Measurements from ENCODE around the gene FHIT. TPM values are rescaled to one million over a fixed set of nuclear protein-coding genes. Genes with fewer than 3 reads are reported as not detected.

FHIT gene
- total RNA-seq, 1 donor from 2014 or later = 1.3 TPM

DNA sequence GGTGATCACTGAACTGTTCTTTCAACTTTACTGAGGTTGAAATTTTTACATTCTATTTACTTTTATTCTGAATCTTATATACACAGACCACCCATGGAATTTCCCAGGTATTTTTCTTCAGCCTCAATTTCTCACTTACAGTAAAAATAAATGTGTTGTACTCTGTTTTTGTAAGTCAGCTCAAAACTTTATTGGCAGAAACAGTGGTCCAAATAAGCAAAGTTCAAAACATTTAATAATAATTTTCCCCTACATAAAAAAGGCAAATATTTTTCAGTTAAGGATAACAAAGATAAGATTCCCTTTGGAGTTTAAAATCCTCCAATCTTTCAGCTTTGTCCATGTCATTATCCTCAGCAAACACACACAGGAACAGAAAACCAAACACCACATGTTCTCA, 738.0 kb downstream of the FHIT start:
- no peak for DNase-seq (ENCODE audit: low read depth, low spot score)

DNA sequence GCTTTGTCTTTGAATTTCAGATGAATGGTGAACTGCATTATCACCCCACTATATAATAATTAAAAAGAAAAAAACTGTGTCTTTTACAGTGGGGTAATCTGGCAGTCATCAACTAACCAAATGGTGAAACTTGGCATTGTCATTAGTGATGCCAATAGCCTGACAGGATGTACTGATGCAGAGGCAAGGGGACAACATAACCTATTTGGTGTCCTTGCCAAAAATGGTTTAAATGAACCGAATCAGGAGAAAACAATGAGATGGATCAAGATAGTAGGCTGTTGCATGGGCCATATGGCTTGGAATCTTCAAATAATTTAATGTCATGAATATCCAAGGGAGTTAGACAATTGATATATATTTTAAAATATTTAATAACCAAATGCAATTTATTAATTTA, 738.7 kb downstream of the FHIT start:
- DNase-seq (ENCODE audit: low read depth, low spot score) = no peak

DNA sequence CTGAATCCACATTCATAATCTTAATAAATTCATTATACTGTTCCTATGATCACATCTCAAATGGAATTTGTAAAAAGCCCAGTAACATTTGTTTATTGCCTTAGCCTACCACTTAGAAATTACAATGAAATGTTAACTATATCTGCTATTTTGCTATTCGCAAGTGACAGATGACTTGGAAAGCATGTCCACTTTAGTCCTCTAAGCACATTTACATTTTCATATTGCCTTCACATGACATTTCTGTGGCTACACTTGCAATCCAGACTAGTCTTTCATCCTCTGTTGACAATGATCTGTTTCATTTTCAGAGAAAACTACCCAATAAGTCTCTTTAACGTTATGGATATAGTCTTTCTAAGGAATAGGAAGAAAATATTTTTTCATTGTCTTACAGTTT, 741.8 kb downstream of the FHIT start:
- no peak for DNase-seq (ENCODE audit: low read depth, low spot score)

DNA sequence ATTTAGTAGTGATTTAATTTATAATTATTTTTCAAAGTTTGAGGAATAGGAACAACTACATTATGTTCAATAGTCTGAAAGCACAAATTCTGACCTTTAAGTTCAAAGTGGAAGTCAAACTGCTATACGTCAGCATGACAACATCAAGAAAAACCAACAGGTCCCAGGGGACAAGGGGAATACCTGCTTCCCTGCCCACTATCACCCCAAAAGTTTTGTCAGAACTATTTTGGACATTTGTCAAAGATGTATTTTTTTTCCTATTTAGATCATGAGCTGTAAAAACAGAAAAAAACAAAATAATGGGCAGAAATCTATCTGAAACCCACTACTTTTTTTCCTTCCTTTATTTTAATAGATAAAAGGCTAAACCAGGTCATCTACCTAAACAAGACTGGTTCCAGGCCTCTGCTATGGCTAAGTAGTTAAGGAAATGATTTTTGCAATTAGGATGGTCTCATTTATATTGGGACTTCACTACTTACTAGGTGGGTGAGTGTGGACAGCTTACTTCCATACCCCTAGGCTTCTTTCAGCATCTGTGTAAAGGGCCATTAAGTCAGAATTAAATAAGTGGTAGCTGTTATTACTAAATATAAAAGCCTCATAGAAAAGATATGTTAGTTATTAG, 746.3 kb downstream of the FHIT start:
- DNase-seq (ENCODE audit: low read depth, low spot score) = no peak

DNA sequence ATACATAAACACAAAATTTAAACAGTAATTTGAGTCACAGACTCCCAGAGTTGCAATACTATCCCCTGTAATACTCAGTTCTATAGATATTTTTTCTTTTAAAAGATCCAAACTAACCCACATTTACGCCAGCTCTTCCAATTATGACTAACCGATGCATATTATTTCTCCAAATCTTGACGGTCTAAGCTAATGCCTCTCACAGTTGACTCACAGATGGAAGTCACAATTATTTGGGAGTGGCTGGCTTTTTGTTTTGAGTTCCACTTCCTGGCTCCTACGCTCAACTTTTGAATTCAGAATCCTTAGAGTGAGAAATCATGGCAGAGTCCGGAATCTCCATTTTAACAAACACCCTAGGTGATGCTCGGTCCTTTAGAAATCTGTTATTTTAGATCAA, 749.9 kb downstream of the FHIT start:
- no peak for DNase-seq (ENCODE audit: low read depth, low spot score)

DNA sequence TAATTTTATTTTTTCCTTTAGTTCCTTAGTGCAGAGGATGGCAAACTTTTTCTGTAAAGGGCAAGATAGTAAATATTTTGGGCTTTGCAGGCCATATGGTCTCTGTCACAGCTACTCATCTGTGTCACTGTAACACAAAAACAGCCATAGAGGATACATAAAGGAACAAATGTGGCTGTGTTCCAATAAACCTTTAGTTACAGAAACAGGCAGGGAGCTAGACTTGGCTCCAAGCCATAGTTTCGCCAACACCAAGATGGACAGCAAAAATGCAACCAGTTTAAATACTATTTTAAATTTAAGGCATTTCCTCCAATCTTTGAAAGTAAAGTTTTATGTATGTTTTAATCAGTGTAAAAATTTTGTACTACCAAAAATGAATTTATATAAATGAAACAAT, 753.4 kb downstream of the FHIT start:
- DNase-seq (ENCODE audit: low read depth, low spot score) = no peak

DNA sequence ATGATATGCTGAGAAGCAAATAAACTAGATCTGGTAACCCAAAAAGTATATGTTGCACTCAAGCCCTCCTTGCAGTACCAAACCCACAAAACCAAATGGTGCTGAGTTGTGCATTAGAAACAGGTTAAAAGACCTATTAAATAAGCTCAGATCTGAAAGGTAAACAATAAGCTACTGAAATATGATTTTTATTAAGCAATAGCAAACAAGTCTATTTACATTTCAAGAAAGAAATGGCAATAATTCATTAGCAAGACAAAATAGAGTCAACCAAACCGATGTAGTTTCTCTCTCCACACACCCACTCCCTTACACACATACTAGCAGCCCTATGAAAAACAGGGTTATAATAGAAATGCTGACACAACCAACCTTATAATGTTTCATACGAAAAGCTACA, 760.3 kb downstream of the FHIT start:
- no peak for DNase-seq (ENCODE audit: low read depth, low spot score)

DNA sequence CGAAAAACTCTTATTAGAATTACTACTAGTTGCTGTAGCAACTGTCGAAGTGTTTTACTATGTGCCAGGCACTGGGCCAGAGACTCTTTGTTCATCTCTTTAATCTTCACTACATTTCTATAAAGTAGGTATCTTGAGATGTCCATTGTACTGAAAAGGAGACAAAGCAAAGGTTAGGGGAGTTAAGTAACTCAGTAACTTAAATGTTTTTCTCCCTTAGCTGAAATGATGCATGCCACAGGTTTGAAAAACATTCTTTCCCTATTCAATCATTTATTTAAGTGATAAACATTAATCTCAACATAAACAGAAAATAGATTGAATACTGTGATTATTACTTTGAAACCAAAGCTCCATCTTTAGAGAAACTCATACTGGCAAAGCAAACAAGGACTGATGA, 776.2 kb downstream of the FHIT start:
- DNase-seq (ENCODE audit: low read depth, low spot score) = no peak

DNA sequence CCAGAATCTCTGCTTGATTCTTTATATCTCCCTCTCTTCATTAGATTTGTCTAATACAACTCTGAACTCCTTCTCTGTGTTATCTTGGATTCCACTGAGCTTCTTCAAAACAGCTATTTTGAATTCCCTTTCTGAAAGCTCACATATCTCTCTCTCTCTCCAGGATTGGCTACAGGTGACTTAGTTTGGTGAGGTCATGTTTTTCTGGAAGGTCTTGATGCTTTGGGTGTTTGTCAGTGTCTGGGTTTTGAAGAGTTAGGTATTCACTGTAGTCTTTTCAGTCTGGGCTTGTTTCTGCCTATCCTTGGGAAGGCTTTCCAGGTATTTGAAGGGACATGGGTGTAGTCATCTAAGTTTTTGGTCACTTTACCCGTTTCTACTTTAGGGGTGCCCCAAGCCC, 781.8 kb downstream of the FHIT start:
- no peak for DNase-seq (ENCODE audit: low read depth, low spot score)

DNA sequence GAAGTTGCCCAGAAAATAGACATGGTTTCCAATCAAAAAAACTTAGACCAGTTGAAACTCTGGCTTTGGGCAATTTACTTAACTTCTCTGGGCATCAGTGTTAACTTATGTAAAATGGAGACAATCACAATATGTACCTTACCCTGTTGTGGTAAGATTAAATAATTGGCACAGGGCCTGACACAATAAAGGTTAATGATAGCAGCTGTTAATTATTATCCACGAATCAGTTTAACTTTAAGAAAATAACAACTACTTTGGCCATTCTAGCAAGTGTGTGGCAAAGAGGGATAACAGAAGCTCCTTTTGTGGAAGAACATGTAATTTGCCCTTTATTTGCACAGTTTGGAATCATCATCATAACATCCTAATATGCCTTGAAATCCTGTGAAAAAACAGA, 787.6 kb downstream of the FHIT start:
- no peak for DNase-seq (ENCODE audit: low read depth, low spot score)

DNA sequence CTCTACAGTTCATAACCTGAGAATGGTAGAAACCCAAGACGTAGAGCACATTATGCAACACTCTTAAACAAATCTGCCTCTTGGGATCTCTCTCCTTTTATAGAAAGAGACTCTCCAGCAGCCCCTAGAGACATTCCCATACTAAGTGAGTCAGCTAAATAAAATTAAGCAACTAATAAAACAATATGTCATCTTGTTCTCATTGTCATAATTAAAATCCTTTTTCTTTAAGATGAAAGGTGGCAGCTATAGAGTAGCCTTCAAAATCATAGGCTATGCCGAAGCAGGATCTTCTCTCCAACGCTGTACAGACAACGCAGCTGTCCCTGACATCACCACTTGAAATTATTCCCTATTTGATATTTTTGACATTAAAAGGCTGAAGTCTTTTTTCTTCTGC, 790.0 kb downstream of the FHIT start:
- no peak for DNase-seq (ENCODE audit: low read depth, low spot score)

DNA sequence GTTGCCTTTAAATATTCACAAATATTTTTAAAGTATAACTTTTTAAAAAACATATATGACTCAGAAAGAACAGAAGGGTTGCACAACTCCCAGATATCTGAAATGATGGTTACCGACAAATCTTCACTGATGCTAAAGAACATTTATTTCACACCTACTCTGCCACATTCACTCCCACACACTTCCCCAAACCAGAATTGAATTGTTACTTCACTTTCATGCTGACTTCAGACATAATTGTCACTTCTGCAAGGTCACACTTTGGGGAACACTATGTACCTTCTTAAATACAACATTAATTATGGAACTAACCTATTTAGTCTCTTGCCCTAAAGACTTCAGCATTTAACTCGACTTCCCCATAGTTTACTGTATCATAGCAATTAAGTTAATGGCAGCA, 795.1 kb downstream of the FHIT start:
- DNase-seq (ENCODE audit: low read depth, low spot score) = no peak

DNA sequence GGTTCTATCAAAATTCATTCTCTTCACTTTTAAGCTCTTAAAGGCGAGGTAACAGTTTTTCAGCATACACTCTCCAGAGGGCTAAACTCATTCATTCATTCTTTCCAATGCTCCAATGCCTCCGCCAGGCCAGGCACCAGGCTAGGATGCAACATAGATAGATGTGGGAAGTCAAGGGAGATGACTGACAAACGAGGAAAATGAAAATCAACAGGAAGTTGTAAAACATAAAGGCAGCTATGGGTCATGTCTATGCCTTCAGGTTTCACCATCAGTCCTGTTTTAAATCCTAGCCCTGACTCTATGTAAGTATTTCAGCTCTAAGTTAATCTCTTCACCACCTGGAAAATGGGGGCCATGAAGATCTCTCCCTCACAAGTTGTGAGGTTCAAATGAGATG, 797.9 kb downstream of the FHIT start:
- DNase-seq (ENCODE audit: low read depth, low spot score) = no peak

DNA sequence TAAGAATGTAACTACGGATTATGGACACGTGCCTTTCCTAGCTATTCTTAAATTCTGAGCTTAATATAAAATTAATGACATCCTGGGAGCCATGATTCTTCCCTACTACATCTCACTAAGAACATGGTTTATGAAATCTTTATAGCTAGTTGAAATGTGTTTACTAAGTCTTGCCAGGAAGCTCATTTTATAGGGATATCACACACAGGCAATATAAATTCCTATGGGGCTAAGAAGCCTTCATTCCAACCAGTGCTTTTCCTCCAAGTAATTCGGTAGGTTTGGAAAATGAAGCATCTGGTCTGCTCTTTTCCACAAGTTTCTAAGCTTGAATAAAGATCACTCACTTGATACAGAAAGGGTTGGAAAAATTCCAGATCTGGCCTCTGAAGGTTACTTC, 802.6 kb downstream of the FHIT start:
- DNase-seq (ENCODE audit: low read depth, low spot score) = no peak

DNA sequence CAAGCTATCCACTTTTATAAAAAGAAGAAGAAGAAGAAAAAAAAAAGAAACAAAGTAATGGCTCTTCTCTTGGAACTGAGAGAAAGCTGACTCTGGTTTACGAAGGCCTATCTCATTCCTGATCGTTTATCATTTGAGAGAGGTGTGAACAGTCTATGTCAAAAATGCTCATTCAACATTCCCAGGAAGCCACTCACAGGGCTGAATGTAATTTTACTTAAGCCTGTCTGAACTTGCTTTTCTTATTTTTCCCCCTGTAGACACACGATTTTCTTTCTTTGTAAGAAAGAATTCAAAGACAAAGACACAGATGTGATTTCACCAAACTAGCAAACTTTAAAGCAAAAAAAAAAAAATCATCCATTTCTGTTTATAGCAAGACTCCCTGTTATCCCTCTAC, 805.8 kb downstream of the FHIT start:
- no peak for DNase-seq (ENCODE audit: low read depth, low spot score)

DNA sequence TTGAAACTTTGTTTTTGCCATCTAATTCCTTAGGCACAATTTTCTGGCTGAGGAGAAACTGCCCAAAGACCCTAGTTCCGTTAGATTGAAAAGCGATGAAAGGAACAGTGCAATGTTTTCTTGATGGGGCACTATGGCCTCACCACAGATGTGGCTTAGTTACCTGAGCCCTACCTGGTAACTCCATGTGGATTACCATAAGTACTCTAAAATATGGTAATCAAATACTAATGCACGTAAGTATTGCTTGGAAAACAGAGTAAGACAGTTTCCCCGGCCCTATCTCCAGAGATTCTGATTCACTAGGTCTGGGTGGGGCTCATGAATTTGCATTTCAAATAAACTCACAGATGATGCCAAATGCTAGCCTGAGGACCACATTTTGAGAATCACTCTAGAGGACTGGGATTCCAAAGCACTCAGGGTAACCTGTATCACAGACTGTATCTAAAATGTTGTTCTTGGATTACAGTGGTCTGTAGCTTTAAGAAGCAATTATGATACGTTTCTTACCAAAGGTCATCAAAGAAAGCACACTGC, 806.3 kb downstream of the FHIT start:
- no peak for DNase-seq (ENCODE audit: low read depth, low spot score)

DNA sequence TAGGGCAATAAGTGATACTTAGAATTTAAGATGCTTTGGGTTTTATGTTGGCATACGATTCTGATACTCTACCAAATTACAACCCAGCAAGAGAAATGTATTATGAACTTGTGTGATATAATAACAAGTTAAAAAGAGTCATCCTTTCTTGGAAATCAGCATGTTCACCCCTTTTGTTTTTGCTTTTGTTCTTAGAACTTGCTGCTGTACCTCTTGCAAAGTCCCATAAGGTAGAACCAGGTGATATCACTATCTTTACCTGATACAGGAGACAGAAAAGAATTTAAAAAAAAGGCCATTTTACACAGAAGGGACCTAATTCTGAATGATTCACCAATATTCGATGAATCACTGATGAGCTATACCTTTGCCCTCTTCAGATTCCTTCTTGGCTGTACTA, 810.4 kb downstream of the FHIT start:
- DNase-seq (ENCODE audit: low read depth, low spot score) = no peak

DNA sequence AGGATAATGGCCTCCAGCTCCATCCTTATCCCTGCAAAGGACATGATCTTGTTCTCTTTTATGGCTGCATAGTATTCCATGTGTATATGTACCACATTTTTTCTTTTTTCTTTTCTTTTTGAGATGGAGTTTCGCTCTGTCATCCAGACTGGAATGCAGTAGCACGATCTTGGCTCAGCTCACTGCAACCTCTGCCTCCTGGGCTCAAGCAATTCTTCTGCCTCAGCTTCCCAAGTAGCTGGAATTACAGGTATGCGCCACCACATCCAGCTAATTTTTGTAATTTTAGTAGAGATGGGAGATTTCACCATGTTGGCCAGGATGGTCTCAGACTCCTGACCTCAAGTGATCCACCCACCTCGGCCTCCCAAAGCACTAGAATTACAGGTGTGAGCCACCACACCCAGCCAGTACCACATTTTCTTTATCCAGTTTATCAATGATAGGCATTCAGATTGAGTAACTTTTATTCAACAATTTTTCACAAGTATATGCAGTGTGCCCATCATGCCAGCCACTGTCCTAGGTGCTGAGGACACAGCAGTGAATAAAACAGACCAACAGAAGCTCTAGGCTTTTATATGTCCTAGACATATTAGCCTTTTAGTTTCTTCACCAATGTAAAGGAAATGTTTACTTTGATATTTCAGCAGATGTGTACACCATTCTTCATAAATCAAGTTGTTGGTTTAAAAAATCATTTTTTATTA, 815.2 kb downstream of the FHIT start:
- no peak for DNase-seq (ENCODE audit: low read depth, low spot score)

DNA sequence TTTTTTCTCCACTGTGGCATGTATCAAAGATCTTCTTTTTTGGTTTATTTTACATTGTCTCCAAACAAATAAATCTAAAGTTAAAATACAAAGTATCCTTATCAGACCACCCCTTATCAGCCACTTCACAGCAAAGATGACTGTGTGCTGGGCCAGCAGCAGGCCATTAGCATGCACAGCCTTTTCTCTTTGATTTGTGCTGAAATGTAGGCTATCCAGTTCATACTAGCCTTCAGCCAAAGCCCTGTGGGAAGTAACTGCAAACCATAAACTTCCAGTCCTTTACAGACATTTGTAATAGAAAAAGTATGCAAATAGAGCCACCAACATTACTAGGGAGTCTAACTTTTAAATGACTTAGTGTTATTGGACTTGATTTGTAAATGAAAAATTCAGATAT, 816.3 kb downstream of the FHIT start:
- no peak for DNase-seq (ENCODE audit: low read depth, low spot score)

DNA sequence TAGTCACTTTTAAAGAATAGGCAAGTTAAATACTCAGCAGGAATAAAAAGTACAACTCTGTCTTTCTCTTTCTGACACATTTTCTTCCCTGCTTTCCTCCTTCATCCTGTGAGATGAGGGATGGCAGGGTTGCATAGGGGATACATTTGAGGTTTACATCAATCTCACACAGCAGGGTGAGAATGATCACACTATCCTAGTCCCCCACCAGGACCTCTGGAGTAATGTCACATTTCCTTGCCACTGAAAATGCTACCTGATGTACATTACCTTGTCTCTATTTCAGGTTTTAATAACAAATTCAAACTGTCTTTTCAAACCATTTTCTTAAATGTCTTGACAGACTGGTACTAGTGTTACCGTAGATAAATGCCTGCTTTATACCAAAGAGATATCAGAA, 816.9 kb downstream of the FHIT start:
- no peak for DNase-seq (ENCODE audit: low read depth, low spot score)

DNA sequence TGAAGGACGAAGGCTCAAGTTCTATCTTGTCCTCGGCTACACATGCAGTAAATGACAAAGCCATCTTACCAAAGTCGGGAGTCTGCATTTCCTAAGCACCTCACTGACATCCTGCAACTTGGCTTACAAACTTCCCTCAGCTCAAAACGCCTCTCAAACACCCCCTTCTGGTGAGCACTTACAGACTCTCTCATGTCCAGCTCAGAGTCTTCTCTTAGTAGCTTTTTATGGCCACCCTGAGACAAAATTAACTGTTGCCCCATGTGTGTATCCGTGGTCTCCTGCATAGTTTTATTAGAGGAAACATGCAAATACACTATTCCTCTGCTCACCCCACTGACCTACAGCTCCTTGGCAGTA, 819.7 kb downstream of the FHIT start:
- no peak for DNase-seq (ENCODE audit: low read depth, low spot score)

DNA sequence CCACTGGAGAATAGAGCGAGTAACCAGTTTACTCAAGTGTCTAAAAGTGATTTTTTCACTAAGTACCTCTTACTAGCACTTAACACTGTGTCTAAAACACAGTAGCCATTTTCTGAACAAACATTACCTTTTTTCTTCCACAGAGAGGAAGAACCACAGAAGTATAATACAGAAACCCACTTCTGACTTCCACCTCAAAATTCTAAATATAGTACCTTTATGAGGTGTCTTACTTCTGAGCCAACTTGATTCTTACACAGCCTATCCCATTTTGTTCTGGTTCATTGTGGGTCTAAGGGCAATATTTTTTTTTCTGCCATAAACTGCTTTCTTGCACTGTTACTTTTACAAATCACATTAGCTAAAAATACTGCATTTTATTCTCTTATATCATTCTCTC, 821.0 kb downstream of the FHIT start:
- no peak for DNase-seq (ENCODE audit: low read depth, low spot score)

DNA sequence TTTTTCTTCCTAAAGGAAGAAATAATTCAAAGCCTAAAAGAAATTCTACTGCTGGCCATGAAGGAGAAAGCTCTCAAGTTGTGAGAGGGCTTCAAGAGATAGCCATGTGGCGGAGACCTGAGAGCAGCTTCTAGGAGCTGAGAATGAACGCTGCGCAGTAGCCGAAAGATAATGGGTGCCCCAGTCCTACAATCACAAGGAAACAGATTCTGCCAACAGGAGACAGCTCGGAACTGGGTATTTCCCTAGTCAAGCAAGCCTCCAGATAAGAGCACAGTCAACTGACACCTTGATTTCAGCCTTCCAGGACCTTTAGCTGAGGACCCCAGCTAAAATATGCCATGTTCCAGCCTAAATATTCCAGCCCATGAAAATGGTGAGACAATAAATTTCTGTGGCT, 824.1 kb downstream of the FHIT start:
- DNase-seq (ENCODE audit: low read depth, low spot score) = no peak
